Stimulated activated CD8-positive, alpha-beta memory T cell treated with anti-CD3 and anti-CD28 coated beads, Interleukin-15, amount 100 ng/mL, for 48 hours (primary cell): ENCODE measurements around the gene RNF130.
"Not testable (repeated sequence)": the region's sequence is repeated elsewhere in the genome, so short reads cannot be mapped to it uniquely, and the experiment has no call there.

Experiments used
- DNase-seq, 2 donors: peaks; one replicate each; pipeline ENCODE4 v3.0.0-alpha.2; 2020; ENCODE audit warnings: low read depth in 2 of 2

Gene RNF130

DNA sequence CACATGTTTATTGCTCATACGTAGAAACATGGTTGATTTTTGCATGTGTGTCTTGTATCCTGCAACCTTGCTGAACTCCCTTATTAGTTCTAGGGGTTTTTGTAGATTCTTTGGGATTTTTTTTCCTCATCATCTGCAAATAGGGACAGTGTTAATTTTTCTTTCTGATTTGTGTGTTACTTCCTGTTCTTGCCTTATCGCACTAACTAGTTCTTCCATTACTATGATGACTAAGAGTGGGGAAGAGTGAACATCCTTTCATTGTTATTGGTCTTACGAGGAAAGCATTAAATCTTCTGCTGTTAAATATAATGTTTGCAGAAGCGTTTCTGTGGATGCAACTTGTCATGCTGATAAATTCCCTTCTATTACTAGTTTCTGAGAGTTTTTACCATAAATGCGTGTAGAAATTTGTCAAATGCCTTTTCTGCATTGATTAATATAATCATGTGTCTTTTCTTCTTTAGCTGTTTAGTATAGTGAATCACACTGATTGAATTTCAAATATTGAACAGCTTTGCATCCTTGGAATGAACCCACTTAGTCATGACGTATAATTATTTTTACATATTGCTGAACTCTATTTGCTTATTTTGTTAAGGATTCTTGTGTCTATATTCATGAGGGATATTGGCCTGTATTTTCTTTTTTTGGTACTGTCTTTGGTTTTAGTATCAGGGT, 32.1 kb upstream of the RNF130 start:
- DNase-seq = no peak

DNA sequence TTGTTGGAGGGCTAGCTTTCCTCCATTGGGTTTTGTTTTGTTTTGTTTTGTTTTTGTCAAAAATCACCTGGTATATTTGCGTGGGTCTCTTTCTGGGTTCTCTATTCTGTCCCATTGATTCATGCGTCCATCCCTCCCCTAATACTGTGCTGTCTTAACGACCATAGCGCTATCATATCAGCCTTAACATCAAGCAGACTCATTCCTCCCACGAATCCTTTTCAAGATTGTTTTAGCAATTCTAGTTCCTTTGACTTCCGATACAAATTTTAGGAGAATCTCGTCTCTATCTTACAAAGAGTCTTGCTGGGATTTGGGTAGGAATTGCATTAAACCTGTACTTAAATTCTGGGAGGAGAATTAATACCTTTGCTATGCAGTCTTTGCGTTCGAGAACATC, 31.1 kb upstream of the RNF130 start:
- DNase-seq = no peak

DNA sequence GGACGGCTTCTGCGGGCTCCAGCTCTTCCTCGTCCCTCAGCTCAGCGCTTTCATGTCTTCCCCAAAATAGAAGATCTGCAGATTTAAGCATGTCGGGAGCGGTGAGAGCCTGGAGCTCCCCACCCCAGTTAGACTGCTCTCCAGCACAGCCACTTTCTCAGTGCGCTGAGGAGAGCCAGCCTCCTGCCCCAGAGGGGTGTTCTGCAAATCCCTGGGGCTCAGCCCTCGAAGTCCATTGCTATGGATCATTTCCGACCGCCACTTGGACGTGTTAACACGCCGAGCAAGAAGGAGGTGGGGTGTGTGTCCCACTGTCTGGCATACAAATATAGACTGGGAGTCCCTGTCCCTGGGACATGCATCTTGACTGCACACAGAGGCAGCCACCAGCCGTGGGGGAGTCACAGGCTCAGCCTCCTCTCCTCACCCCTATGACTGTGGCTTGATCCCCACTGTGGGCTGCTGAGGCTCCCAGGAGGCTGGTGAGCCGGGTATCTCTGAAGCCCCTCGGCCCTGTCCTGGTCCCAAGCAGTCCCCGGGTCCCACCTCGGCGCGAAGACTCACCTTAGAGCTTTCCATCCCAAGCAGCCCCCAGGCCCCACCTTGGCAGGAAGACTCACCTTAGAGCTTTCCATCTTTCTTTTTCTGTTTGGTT, 30.0 kb upstream of the RNF130 start:
- DNase-seq = no peak

DNA sequence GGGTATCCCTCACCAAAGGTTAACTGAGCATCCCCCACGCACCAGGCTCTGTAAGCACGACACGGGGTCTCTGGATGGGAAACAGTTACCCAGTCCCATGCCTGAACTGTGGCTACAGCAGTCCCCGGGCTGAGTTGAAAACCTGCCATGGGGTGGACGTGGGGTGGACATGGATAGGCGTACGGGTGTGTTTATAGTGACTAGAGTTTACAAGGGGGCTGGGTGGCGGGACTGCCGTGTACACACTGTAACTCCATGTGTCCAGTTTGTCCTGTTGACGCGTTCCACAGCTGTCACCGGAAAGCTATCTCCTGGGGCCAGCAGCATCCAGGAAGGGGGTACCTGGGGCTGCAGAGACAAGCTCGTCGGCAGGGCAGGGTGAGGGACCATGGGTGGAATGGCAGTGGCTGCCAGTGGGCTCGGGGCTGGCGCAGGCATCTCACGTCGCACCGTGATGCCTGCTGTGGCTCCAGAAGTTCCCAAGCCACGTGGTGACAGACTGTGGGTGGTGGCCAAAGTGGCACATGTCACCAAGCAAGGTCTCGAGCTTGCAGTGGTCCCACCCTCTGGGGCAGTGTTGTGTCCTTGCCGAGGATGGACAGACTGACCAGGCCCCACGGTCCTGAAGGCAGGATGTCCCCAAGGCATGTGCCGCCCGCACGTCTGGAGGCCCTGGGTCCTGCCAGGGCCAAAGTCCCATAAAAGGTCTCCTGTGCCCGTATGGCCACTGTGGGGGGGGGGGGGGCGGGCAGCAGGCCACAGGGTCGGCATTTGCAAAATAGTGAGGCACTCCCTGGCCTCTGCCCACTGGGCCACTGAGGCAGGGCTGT, 29.3 kb upstream of the RNF130 start:
- DNase-seq = no peak

DNA sequence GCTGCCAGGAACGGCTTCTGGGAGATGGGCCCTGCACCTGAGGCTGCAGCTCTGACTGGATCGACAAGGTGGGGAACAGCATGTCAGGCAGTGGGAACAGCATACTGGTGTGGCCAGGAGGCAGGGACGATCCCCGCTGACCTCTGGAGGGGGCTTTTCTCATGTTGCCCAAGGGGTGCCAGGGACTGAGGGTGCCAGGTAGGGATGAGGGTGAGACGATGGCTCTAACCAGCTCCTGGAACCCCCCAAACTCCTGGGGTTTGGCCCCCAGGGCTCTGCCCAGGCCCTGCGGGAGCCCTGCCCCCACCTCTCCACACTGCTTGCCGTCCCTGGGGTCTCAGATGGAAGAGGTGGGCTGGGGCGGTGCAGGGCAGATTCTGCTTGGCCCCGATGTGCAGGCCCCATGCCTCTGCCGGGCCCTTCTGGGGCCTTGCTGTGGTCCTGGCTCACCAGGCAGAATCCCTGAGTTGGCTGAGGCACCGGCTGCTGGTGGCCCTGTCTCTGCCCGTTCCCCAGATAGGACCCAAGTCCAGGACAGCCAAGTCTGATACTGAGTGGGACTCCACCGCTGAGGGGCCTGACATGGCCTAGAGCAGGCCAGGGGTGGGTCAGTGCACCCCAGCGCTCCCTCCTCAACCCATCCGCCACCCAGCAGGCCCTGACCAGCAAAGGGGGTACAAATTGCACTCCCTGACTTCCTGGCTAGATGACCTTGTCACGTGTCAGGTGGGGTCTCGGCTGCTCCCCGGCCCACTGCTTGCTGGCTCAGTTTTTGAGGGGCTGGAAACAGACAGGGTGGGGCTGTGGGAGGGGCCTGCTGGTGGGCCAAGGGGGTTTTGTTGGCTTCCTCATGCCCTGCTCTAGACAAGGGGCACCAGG, 28.4 kb upstream of the RNF130 start:
- no peak for DNase-seq

DNA sequence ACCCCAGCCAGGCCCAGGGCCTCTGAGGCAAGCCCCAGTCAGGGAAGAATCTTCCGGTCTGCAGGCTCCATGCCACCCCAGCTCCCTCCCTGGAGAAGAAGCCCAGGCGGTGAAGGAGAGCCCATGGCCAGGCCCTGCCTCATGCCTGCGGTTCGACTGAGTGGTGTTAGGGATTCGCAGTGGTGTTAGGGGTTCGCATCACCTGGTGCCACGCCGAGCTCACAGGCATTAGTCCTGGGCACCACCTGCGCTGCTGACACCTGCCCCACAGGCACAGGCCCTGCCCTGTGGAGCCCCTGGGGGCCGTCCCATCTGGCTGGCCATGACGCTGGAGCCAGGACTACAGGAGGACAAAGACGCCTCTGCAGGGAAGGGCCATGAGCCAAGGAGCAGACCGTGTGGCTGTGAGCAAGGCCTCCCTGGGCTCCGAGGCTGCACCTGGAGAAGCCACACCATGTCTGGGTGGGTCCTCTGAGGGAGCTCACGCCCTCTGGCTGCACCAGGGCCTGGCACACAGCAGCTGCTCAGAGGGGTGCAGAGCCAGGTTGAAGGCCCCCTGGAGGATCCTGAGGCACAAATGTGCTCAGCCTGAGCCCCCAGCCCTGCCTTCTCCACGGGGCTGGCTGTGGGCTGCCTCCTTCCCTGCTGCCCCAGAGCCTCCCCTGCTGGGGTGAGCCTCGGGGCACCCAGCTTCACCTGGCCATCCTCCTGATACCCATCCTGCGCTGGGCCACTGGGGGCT, 27.6 kb upstream of the RNF130 start:
- DNase-seq = no peak

DNA sequence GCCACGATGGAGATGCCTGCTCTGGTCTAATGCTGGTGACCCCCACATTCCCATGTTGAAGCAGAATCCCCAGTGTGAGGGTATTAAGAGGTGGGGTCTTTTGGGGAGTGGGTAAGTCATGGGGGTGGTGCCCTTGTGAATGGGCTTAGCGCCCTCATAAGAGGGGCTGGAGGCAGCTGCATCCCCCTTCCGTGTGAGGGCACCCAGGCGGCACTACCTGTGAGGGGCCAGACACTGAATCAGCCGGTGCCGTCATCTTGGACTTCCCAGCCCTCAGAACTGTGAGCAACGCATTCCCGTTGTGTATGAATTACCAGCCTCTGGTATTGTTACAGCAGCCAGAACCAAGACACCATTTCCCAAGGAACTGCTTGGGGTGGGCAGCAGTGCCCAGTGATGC, 27.0 kb upstream of the RNF130 start:
- DNase-seq = no peak

DNA sequence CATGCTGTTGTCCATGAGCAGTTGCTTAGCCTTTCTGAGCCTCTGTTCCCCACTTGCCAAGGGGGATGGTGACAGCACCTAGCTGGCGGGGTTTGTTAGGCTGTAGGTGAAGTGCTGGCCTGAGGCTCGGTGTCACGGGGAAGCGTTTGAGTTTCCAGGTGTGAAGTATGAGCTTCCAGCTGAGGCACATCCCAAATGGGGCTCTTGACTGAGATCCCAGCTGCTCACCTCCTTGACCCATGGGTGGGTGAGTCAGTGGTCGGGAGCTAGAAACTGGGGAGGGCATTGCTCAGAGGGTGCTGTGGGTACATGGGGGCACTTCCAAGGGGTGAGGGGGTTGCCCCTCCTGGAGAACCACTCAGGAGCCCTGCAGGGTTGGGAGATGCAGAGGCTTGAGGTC, 26.4 kb upstream of the RNF130 start:
- no peak for DNase-seq

DNA sequence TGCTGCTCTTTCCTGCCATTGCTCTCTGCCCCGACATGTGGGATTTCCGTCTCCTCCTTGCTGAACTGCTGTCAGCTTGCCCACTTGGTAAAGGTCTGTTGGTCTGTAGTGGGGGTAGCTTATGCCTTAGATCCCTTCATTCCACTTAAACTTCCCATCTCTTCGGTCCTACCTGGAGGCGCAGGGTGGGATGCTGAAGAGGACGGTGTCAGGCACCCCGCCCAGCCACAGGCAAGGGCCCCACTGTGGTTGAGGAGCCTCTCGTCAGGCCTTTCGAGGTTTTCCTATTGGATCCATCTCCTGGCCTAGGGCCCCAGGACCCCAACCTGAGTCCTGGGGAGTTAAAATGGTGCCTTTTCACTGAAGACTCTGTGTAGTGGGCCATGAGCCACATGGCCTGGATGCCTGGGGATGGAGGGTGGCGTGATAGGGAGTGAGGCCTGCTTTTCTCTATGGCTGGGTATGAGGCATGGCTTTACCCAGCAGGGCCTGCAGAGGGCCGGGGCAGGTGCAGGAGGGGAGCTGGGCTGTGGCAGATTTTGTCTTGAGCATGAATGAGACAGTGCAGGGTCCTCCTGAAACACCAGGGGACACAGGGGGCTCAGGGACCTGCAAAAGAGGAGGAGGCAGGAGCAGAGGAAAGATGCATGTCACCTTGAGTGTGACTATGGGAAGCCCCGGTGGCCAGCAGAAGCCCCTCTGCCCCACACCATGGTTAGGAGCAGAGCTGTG, 25.8 kb upstream of the RNF130 start:
- DNase-seq = no peak

DNA sequence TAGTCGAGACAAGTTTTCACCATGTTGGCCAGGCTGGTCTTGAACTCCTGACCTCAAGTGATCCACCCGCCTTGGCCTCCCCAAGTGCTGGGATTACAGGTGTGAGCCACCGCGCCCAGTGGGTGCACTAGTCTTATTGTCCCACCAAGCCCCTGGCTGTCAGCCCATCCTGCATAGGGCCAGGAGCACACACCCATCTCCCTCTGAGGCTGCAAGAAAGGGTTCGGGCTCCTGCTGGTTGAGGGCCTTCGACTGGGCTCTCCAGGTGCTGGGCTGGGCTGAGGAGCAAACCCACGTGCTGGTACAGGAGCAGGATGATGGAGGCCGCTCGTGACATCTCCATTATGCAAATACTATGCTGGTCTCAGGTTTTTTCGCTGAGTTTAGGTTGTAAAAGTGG, 25.1 kb upstream of the RNF130 start:
- no peak for DNase-seq

DNA sequence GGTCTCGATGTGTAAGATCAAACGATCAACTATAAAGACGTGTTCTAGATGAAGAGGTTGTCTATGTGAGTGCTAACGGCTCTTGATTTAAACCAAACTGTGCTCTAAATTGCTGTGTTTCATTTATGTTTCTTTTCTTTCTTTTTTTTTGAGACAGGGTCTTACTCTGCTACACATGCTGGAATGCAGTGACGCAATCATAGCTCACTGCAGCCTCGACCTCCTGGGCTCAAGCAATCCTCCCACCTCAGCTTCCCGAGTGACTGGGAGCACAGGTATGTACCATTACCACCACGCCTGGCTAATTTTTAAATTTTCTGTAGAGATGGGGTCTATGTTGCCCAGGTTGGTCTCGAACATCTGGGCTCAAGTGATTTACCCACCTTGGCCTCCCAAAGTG, 24.0 kb upstream of the RNF130 start:
- no peak for DNase-seq

DNA sequence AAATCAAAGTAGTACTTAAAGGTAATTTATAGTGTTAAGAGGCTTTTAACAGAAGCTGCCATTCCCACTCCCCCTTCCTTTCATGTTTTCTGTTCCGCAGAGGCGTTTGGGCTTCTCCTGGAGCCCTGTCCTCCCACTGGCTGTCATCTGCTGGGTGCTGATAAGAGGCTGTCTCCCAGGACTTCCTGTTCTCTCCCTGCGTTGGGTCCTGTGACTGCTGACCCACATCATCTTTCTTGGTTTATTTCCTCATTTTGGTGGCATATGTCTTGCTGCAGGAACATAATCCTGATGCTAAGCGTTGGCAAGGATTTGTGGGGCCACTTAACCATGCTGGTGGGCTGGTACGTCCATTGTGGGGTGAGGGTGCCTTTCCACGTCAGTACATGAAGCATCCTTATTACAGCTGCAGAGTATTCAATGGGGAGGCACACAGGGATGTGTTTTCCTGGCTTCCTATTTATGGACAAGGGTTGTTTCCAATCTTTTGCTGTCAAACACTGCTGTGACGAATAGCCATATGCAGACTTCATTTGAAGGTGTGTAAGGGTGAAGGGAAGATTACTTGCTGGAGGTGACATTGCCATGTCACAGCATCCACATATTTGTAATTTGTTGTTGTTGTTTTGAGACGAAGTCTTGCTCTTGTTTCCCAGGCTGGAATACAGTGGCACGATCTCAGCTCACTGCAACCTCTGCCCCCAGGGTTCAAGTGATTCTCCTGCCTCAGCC, 22.3 kb upstream of the RNF130 start:
- no peak for DNase-seq

DNA sequence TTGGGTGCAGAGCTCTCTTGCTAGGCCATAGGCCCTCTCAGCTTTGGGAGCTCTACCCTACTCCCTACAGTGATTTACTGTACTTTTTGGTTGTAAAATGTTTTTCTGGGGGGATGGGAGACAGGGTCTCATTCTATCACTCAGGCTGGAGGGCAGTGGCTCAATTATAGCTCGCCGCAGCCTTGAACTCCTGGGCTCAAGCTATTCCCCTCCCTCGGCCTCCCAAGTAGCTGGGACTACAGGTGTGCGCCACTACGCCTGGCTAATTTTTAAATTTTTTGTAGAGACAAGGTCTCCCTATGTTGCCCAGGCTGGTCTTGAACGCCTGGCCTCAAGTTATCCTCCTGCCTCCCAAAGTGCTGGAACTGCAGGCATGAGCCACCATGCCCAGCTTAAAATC, 21.7 kb upstream of the RNF130 start:
- no peak for DNase-seq

DNA sequence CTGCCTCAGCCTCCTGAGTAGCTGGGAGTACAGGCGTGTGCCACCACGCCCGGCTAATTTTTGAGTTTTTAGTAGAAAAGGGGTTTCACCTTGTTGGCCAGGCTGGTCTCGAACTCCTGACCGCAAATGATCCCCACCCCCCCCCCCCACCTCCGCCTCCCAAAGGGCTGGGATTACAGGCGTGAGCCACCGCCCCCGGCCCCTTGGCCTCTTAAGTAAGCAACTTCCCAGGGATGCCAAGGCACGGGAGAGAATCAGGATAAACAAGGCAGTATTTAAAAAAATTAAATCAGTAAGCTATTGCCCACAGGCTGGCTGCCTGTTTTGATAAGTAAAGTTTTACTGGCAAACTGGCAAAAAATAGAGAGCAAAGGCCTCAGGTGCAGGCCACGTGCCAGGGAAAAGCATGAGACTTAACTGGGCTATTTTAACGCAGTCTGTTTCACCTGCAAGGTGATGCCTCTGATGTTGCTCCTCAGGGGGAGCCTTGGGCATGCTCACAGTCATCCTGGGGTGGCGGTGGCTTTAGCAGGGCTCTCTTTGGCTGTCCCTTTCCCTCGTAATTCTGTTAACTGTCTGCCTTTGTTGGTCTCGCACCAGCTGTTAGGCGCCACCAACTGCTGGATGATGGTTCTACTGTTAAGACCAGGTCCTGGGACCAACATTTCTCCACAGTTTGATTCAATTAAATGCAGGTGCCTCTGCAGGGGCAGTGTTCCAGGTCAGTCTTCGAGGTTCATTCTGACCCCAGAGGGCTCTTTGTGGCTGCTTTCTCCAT, 19.4 kb upstream of the RNF130 start:
- no peak for DNase-seq

DNA sequence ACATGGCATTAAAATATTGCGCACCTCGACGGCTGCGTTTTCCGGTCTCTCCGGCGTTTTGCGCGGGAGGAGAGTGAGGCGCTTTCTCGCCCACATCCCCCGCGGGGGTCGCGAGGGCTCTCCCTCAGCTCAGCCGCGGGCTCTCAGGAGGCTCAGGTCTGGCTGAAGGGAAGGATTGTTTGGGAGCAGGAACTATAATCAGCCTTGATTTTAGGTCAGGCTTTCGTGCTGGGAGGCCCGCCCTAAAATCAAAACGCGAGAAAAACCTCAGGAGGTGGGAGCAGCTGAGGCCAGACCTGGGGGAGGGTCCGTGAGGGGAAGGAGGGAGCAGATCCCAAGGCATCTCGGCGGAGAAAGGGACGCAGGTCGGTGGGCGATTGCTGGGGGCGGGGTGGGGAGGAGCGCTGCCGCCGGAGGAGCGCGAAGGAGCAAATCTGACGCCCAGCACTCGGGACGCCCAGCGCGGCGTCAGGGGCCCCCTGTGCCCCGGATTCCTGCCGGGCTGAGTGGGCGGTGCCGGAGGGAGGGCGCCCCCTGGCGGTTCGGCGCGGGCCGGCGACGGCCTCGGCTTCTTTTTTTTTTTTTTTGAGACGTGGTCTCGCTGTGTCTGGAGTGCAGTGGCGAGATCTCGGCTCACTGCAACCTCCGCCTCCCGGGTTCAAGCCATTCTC, 18.7 kb upstream of the RNF130 start:
- DNase-seq = peak; percentile 68 to 70

DNA sequence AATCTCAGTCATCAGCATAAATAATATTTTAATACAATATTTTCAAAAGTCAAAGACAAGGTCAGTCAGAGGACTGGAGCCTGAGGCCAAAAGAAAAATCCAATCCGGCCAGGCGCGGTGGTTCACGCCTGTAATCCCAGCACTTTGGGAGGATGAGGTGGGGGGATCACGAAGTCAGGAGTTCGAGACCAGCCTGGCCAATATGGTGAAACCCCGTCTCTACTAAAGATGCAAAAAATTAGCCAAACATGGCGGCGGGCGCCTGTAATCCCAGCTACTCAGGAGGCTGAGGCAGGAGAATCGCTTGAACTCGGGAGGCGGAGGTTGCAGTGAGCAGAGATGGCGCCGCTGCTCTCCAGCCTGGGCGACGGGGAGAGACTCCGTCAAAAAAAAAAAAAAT, 18.1 kb upstream of the RNF130 start:
- DNase-seq = not testable (repeated sequence)

DNA sequence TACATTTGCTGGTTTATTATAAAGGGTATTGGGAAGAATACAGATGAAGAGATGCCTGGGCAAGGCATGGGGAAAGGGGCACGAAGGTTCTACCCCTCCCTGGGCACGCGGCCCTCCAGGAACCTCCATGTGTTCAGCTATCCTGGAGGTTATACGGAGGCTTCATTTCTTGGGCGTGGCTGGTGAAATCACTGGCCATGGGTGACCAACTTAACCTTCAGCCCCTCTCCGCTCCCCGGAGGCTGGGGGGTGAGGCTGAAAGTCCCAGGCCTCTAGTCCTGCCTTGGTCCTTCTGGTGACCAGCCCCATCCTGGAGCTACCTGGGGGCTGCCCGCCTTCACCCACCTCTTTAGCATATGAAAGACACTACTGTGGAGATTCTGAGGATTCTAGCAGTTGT, 17.0 kb upstream of the RNF130 start:
- no peak for DNase-seq

DNA sequence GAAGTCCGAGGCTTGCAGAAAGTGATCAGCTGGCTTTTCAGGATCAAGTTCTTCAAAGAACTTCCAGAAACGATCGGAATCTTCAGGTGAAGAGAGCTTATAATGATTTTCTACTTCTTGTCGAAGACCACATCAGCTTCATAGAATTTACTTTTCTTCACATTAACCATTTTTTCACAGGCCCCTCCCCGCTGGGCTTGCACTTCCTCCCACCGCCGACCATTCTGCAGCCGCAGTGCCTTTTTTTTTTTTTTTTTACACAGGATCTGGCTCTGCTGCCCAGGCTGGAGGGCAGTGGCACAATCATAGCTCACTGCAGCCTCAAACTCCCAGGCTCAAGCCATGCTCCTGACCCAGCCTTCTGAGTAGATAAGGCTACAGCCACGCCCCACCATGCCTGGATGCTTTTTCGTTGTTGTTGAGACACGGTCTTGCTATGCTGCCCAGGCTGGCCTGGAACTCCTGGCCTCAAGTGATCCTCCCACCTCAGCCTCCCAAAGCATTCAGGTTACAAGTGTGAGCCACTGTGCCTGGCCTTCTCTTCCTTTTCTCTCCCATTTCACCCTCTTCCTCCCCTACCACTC, 15.3 kb upstream of the RNF130 start:
- DNase-seq = no peak
